ENCODE data around the gene TBL1XR1.
"Not testable (repeated sequence)": the region's sequence is repeated elsewhere in the genome, so short reads cannot be mapped to it uniquely, and the experiment has no call there.

The TBL1XR1 gene

DNA sequence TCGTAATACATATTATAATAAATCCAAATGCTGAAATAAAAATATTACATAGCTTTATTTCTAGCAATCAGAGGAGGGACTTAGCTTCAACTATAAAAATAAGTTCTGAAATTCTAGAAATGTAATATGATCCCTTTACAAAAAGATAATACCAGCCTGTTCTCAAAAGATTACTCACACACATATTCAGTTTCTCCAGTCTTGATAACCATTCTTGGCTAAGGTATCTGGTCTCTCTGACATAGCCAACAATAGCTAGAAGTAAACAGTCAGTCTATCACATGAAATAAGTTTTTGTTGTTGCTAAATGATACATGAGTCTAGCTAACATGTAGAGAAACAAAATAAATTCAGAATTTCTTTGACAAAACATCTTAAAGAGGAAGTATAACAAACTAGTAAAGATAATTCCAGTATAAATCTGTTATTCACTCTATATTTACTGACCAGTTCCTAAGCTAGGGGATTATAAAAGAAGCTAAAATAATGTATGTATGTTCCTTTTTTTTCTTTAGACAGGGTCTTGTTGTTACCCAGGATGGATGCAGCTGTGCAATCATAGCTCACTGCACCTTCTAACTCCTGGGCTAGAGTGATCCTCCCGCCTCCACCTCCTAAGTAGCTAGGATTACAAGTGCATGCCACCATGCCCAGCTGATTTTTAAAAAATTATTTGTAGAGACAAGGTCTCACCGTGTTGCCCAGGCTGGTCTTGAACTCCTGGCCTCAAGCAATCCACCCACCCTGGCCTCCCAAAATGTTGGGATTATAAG lies 170.6 kb downstream of the TBL1XR1 start:
- no peak for DNase-seq (ENCODE audit: low read depth in 2 of 2)

DNA sequence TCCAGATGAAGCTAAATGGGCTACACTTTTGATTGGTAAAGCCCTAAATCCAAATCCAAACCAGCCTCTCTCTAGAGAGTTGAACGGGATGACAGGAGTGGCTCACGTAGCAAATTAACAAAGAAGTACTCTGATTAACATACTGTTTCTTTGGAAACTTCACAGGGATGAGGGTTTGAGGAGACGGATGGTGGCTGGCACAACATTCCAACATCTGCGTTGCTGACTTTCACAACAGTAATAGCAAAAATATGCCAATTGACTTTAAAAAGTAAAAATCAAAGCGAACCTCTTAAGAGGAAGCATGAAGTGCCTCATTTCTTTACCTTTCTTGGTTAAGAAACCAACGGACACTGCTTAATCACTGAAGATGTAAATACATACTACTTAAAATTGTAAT lies 181.4 kb downstream of the TBL1XR1 start:
- no peak for DNase-seq (ENCODE audit: low read depth in 2 of 2)

DNA sequence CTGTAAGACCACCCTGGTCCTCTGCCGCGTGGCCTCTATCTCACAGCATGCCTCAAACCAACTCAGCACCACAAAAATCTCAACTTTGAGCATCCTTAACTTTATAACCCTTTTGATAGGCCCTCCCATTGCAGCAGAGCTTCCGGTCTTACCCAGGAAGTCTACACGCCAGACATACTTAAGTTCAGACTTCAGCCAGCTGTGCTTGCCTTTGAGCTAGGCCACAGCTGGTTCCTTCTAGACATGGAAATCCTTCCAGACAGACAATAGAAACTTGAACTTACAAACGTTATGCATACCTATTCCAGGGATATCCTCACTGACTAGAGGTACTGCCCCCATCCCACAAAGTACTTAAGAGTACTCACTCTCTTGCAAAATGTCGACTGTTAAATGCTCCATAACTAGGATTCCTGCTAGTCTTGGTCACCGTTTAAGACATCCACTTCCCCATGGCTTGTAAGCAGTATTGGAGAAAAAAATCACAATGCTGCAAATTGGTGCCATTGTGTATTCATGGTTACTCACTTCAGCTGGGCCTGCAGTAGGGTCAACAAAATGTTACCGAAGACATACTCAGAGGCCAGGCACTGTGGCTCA lies 183.5 kb downstream of the TBL1XR1 start:
- DNase-seq (ENCODE audit: low read depth in 2 of 2), result no peak

- no peak for DNase-seq (ENCODE audit: low read depth in 2 of 2)
Measured at GRCh38 chr3:177005718-177006405, 191.4 kb downstream of the TBL1XR1 start.

- not testable (repeated sequence) for DNase-seq (ENCODE audit: low read depth in 2 of 2)
Measured at GRCh38 chr3:177000159-177000558, 197.1 kb downstream of the TBL1XR1 start.

DNA sequence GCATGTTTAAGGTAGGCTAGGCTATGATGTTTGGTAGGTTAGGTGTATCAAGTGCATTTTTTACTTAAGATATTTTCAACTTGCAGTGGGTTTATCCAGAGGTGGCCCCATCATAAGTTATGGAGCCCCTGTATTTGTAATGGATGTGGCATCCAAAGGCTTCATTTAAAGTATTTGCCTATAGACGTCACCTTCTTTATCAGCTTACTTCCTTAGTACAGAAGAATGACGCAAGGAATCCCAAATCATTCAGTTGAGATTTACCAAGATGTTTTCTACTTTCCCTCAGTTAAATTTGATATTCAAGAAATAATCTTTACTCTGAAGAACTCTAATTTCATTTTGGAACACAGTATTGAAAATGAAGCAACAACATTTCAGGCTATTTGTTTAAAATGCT lies 201.3 kb downstream of the TBL1XR1 start:
- no peak for DNase-seq (ENCODE audit: low read depth in 2 of 2)

DNA sequence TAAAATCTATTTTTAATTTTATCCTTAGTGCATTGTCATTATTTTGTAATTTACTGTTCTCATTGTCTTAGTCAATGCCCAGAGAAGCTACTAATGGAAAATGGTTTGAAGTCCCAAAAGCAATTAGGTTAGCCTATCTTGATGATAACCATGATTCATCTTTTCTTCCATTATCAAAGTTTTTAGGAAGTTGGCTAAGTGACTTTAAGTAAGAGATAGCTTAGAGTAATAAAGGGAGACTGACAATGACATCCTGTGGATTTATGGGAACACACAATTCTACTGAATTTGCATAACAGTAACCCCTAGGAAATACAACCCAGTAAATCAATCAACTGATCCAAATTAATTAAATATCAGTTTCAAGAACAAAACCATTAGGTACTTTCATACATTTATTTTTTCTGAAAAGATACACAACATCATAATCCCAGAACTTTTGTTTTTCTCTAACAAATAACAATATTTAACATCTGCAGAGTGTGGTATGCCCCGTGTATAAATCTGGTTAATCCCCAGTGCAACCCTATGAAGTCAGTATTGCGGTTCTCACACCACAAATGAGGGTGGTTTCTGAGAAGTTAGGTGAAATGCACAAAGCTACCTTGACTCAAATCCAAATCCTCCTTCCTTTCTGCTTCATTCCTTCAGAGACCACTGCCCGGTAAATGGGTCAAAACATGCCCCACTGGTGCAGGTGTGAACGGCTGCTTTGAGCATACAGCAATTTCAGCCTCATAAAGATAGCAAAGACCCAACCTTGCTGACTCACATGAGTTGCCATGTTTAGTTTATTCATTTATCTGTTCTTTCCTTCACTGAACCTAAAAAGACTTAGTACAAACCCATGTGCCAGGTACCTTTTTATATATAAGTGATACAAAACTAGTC lies 202.1 kb downstream of the TBL1XR1 start:
- no peak for DNase-seq (ENCODE audit: low read depth in 2 of 2)

- DNase-seq (ENCODE audit: low read depth in 2 of 2), result no peak
Measured at GRCh38 chr3:176994393-176994792, 202.9 kb downstream of the TBL1XR1 start.

DNA sequence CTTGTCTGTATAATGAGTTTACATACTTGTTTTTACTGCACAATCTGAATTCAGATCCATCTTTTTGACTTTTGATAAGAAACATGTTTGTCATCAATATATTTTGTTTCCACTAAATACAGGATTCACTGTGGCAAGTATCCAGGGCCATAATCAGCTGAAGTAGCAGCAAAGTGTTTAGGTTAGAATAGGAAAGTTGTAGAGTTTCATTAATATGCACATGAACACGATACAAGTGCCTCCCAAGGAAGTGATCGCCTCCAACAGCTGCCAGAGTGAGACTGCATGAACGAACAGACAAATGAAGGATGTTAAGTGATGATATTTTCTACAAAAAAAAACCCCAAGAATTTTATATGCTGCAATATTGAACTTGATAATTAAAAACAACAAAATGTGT lies 204.3 kb downstream of the TBL1XR1 start:
- DNase-seq (ENCODE audit: low read depth in 2 of 2), result no peak

DNA sequence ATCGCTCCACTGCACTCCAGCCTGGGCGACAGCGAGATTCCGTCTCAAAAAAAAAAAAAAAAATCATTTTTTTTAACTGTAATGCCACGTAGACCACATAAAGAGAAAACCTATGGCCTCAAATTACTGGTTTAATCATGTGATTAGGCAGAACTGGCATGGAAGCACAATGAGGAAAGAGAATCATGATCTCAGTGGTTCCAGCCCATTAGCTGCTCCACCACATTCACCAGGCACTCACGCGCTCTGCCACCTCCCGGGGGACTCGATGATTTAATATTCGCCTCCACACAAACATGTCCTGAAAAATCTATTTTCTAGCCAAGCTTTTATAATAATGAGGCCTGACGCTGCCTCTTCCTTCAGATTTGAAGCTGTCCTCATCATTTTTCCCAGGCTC lies 204.7 kb downstream of the TBL1XR1 start:
- no peak for DNase-seq (ENCODE audit: low read depth in 2 of 2)

- no peak for DNase-seq (ENCODE audit: low read depth in 2 of 2)
Measured at GRCh38 chr3:176988795-176989194, 208.5 kb downstream of the TBL1XR1 start.

GRCh38 chr3:176987901-176988650 lies 209.2 kb downstream of the TBL1XR1 start:
- DNase-seq (ENCODE audit: low read depth in 2 of 2), result no peak

- DNase-seq (ENCODE audit: low read depth in 2 of 2), result no peak
Measured at GRCh38 chr3:176978441-176978840, 218.8 kb downstream of the TBL1XR1 start.

GRCh38 chr3:176977331-176977730 lies 220.0 kb downstream of the TBL1XR1 start:
- DNase-seq (ENCODE audit: low read depth in 2 of 2), result no peak

DNA sequence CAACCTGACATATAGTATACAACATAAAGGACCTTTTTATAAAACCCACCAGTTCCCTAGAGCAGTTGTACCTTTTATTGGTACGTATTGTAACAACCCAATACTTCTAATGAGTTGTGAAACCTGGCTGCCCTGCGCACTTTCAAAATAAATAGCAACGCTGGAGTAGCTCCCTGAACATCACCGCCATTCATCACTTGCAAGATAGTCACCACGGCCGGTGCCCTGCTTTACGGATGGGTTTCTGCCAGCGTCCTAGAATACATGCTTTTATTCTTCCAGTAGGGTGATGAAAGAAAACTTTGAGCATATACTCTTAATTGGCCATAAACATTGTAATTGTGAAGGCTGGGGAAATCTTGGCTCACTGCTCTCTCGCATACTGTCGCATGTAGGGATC lies 220.7 kb downstream of the TBL1XR1 start:
- no peak for DNase-seq (ENCODE audit: low read depth in 2 of 2)

DNA sequence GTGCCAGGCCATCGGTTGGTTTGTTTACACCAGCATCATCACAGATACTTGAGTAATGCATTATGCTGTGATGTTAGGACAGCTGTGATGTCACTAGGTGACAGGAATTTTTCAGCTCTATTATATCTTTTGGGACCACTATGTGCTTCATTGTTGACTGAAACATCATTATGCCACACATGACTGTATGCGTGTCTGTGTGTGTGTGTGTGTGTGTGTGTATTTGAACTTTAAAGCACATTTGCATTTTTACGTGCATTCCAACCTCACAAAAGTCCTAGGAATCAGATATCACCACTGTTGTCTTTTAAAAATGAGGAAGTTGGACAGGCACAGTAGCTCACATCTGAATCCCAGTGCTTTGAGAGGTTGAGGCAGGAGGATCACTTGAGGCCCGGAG lies 223.0 kb downstream of the TBL1XR1 start:
- no peak for DNase-seq (ENCODE audit: low read depth in 2 of 2)

- no peak for DNase-seq (ENCODE audit: low read depth in 2 of 2)
Measured at GRCh38 chr3:176971613-176972174, 225.6 kb downstream of the TBL1XR1 start.

- DNase-seq (ENCODE audit: low read depth in 2 of 2), result no peak
Measured at GRCh38 chr3:176970770-176971169, 226.5 kb downstream of the TBL1XR1 start.

DNA sequence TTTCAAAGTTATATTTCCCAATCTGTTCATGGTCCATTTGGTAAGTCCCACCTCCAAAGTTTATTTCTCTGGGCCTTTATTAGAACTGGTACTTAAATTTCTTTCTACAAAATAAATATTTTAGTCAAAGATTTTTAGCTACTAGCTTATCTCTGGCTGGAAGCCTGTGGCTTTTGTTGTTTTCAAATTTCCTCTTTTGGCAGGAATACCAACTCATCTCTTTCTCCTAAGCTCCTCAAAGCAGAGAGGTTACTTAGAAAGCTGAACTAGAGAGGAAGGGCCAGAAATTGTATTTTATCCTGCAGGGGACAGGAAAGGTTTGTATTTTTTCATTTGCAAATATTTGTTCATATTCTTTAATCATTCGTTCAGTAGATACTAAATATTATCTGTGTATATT lies 227.8 kb downstream of the TBL1XR1 start:
- no peak for DNase-seq (ENCODE audit: low read depth in 2 of 2)
